ENCODE results near the gene NR1D1. TPM values are rescaled to one million over a fixed set of nuclear protein-coding genes. Genes with fewer than 3 reads are reported as not detected.

NR1D1 gene
- total and polyA plus RNA-seq, 2 of the 8 experiments (the other 6 are each of a cell fraction or from before 2014, with no cell fraction given) = 1.5 to 4.6 TPM

GRCh38 chr17:40087049-40087794 is 13.2 kb downstream of the NR1D1 start:
- peaks cover 0 to 7% of the 10 kb centered on the region in 2 experiments for H4K20me1 ChIP-seq (replicated peaks in 1 of 2; ENCODE audit: control insufficient read depth in 1 of 2, insufficient read depth in 2 of 2, low read length in 2 of 2)
- H2BK12ac ChIP-seq (ENCODE audit: low read depth, low read length) = peak overlapping the region; percentile 62; the same call in 1 of the 2 replicates
- no peak overlapping the region for H3K4me3 ChIP-seq (ENCODE audit: extremely low read depth in 1 of 4, insufficient read depth in 2 of 4, low read depth in 3 of 4, low read length in 4 of 4)
- ChIA-PET CTCF (ENCODE audit: partially characterized antibody) (interaction anchor here (1.0 to 19.7 kb wide), 26 partner anchors 8 to 88 kb away, joined by 3 to 521 read pairs (median 10); partner anchors contain the start of genes CSF3, MED24, NR1D1 and THRA), POLR2A (ENCODE audit: partially characterized antibody) (interaction anchor here (0.9 to 20.8 kb wide), 7 partner anchors 11 to 69 kb away, joined by 3 to 399 read pairs (median 4); partner anchors contain the start of genes MED24 and MSL1)
- no peak overlapping the region for H3K27ac ChIP-seq (ENCODE audit: low read depth, low read length)
- H2AFZ ChIP-seq (ENCODE audit: low read length) = no peak overlapping the region
- H3K23me2 ChIP-seq (ENCODE audit: low read depth, low read length) = peaks cover 5% of the 10 kb centered on the region; the same call in 1 of the 2 replicates
- H2BK20ac ChIP-seq (ENCODE audit: low read length) = no peak overlapping the region; the same call in 1 of the 2 replicates
- no peaks in the 10 kb centered on the region for H3K79me1 ChIP-seq (ENCODE audit: low read depth, low read length)
- WGBS, 2 experiments (ENCODE audit: extremely low coverage in 1 of 2, insufficient coverage in 1 of 2, insufficient read length in 1 of 2, insufficient replicate concordance in 2 of 2, low coverage in 1 of 2, low lambda C conversion rate in 2 of 2, missing lambda C conversion rate in 1 of 2) = 88% methylated on average over 6 of the region's 6 CpGs; no CpG with 5 or more reads in 1 of the 2 experiments
- no peaks in the 10 kb centered on the region for H3K79me2 ChIP-seq (ENCODE audit: control insufficient read depth in 1 of 2, insufficient read depth in 2 of 2, low read length in 2 of 2)
- H4K5ac ChIP-seq (ENCODE audit: insufficient read length, low read depth, low read length) = no peak overlapping the region
- peak overlapping the region; percentile 96 for H3K56ac ChIP-seq (replicated peaks; ENCODE audit: insufficient read length, low read depth, low read length)
- H4K91ac ChIP-seq (replicated peaks; ENCODE audit: insufficient read length, low read length) = no peak overlapping the region
- no peak overlapping the region for H3K14ac ChIP-seq (ENCODE audit: insufficient read length)
- no peaks in the 10 kb centered on the region for H3K27me3 ChIP-seq (replicated peaks in 1 of 4; ENCODE audit: control insufficient read depth in 3 of 4, extremely low read depth in 1 of 4, insufficient read depth in 3 of 4, low read length in 3 of 4)
- H2BK5ac ChIP-seq (ENCODE audit: low read depth, low read length) = peak overlapping the region; percentile 35; the same call in 1 of the 2 replicates
- H2BK15ac ChIP-seq (ENCODE audit: low read length) = no peak overlapping the region
- H2BK120ac ChIP-seq (replicated peaks; ENCODE audit: low read depth, low read length) = no peak overlapping the region
- H3K9ac ChIP-seq (replicated peaks in 1 of 4; ENCODE audit: extremely low read depth in 1 of 4, low read depth in 3 of 4, low read length in 3 of 4) = no peak overlapping the region
- FAIRE-seq = no peak
- H3K4ac ChIP-seq (replicated peaks; ENCODE audit: insufficient read length, low read depth, low read length) = peak overlapping the region; percentile 53
- H3K4me2 ChIP-seq (ENCODE audit: insufficient read depth in 1 of 2, low read depth in 2 of 2, low read length in 2 of 2) = no peak overlapping the region
- no peak overlapping the region for H3K18ac ChIP-seq (ENCODE audit: extremely low read depth, low read length)
- H3K4me1 ChIP-seq (replicated peaks in 1 of 4; ENCODE audit: control insufficient read depth in 3 of 4, insufficient read depth in 4 of 4, low read length in 3 of 4) = peaks cover 0 to 22% (median 4%) of the 10 kb centered on the region in 4 experiments; a peak in 6 of 7 replicates
- no peaks in the 10 kb centered on the region for H3K9me3 ChIP-seq (ENCODE audit: insufficient read depth in 2 of 2, low read depth in 1 of 2, low read length in 1 of 2)
- H4K8ac ChIP-seq (ENCODE audit: extremely low read depth, insufficient read depth, low read length) = no peak overlapping the region; the same call in 1 of the 2 replicates
- DNase-seq (ENCODE audit: low read depth in 1 of 2, low spot score in 2 of 2) = no peak
- no peak overlapping the region for H3K23ac ChIP-seq (ENCODE audit: insufficient read length)
- H2AK5ac ChIP-seq (ENCODE audit: low read depth, low read length) = peak overlapping the region; percentile 34; the same call in 1 of the 2 replicates
- H3K36me3 ChIP-seq (ENCODE audit: control insufficient read depth in 2 of 4, insufficient read depth in 4 of 4, low read length in 3 of 4) = peaks cover 2 to 9% (median 9%) of the 10 kb centered on the region in 4 experiments; a peak in 4 of 8 replicates
- TF ChIP-seq CBX8 (IDR thresholded peaks at IDR 0.05; ENCODE audit: borderline replicate concordance, low read depth, low read length) (no peak), SP2 (IDR thresholded peaks at IDR 0.05; ENCODE audit: low read length) (no peak), SIN3A (conservative IDR thresholded peaks at IDR 0.05 in 1 of 2, IDR thresholded peaks at IDR 0.05 in 1 of 2; ENCODE audit: low read depth in 1 of 2, low read length in 2 of 2) (no peak), EP300 (IDR thresholded peaks at IDR 0.05; ENCODE audit: borderline replicate concordance in 1 of 2, low read depth in 2 of 2, low read length in 2 of 2) (no peak), YY1 (IDR thresholded peaks at IDR 0.05; ENCODE audit: low read depth, low read length) (no peak), TAF1 (IDR thresholded peaks at IDR 0.05; ENCODE audit: low read depth, low read length) (no peak), BACH1 (IDR thresholded peaks at IDR 0.05; ENCODE audit: low read length) (no peak), TAF7 (optimal IDR thresholded peaks at IDR 0.05; ENCODE audit: borderline replicate concordance, low read depth, low read length) (no peak), PHF8 (conservative IDR thresholded peaks at IDR 0.05; ENCODE audit: low read depth, low read length) (no peak), ATF3 (IDR thresholded peaks at IDR 0.05; ENCODE audit: insufficient read depth, low read depth, low read length) (no peak), TEAD4 (IDR thresholded peaks at IDR 0.05; ENCODE audit: low read depth, low read length) (no peak)

Measured in H1 (cell line).